GM19463 (cell line): ENCODE measurements around the gene SNX25.
"Not testable (repeated sequence)": the region's sequence is repeated elsewhere in the genome, so short reads cannot be mapped to it uniquely, and the experiment has no call there.

Experiments used
- ATAC-seq: cut with Tn5 transposase; IDR thresholded peaks from one replicate; pipeline ENCODE4 v1.9.1; 2021; ENCODE audit warnings: mild to moderate bottlenecking, moderate library complexity; ENCODE audit not compliant: unreplicated experiment

The SNX25 gene

DNA sequence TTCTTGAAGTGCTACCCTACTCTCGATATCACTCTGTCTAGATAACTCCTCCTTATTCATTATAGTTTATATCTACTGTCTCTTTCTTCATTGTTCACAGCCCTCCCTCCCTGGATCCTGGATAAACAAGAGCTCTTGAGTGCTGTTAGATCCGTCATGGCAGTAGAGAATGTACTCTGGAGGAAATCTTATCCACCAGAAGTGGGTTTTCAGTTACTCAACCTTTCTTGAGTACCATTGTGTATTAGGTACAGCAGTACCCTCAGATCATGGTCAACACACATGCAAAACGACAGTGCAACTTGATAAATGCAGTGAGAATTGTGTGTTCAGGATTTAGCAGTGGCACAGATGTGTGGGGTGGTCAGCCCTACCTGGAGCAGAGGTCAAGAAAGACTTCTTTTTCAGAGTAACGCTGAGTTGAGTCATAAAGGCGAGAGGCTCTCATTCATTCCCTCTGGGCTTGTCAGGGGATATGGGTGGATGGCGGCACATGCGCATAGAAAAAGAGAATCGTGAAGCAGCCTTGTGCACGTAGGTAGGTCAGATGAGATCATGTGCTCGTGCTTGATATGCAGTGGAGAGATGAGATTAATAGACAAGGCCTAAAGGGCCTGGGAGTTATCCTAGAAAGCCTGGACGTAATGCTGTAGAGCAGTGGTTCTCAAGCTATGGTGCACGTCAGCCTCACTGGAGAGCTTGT is 89.5 kb downstream of the SNX25 start:
- ATAC-seq: no peak

DNA sequence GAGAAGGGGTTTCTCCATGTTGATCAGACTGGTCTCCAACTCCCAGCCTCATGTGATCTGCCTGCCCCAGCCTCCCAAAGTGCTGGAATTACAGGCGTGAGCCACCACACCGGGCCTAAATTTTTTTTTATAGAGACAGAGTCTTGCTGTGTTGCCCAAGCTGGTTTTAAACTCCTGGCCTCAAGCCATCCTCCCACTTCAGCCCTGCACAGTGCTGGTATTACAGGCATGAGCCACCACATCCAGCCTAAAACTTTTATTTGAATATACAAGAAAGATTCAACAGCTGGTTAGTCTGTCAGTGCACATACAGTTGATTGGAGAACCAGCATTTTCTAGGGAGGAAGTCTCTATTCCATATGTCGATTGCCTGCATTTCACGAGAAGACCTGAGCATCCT is 95.1 kb downstream of the SNX25 start:
- no peak for ATAC-seq

DNA sequence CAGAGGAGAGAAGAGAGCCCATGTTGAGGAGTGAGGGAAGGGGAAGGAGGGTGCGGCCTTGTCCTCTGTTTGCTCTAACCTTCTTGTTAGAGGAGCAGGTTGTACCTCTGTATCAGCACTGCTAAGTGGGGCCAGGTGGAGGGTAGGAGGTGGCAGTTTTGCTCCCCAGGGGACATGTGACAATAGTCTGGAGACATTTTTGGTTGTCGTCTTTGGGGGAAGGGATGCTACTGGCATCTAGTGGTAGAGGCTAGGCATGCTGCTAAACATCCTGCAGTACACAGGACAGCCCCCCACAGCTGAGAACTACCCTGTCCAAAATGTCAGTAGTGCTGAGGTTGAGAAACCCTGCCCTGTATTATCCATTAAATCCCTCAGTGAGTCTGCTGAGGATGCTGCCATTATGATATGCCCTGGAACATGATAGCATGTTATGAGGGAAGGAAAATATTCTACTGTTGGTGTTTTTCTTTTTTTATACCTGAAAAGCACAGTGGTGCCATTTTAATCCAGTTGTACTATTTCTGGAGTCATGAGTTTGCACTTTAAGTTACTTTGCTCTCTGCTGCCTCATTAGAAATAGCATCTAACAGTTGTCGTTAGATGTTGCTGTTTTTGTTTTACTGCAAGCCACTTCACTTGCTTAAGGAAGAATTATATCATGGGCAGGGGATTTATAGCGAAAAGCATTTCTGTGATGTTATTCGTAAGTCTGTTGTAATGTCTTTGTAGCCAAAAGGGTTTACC is 95.7 kb downstream of the SNX25 start:
- ATAC-seq: peak; percentile 46

DNA sequence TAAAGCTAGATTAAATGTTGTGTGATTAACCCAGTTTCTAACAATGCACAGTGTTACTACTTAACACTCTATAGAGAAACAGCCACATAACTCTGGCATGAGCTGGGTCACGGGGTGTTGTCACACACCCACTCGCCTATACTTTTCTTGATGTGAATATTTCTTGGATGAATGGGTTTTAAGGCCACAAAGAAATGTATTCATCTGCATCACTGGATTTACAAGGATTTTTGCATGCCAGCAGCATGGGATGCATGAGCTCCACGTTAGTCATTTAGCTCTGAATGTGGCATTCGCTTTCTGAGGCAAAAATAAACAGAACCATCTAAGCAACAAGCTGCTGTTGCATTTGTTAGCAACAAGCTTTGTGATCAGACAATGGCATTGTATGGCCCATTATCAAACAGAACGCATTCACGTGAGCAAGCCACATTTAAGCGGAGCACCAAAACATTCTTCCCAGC is 96.6 kb downstream of the SNX25 start:
- ATAC-seq: no peak

DNA sequence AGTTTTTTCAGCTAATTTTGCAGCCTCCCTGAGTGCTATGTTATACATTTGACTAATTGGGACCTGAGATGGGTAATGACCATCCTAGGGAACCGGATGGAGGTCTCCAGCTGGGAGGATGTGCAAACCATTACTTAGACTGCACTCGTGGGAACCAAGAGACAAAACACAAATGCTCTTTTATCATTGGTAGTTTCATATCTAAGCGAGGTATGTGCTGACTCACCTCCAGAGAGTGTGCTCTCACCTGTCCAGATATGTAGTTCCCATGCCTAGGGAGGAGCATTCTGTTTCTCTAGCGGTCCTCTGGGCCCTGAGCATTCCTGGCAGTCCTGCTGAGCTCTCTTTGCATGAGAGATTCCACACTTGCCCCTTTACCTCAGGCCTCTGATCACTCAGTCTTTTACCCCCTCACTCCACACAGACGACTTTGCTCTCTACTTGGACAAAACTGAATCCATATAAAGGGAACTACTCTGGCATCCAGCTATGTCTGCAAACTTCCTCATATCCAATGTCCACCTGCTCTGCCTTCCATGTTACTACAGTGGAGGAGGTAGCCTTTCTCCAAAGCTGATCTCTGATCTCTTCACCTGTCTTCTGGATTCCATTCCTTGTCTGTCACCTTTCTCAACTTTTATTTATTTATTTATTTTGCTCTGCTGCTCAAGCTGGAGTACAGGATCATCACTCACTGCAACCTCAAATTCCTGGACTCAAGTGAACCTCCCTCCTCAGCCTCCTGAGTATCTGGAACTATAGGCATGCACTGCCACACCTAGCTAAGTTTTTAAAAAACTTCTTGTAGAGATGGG is 97.9 kb downstream of the SNX25 start:
- ATAC-seq: peak; percentile 70

DNA sequence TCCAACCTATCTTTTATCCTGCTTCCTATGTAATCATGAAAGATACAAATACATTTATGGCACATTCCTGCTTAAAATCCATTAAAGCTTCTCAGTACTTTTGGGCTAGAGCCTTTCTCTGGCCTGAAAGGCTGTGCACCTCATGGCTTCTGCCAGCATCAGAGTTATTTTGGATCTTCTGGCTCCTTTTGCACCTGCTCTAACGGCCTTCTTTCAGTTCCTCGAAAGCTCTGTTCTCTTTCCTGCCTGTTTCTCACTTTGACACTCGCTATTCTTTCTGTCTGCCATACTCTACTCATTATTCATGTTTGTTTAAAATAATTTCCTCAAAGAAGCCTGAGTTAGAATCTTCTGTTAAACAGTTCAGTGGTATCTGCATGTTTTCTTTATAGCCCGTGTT is 100.4 kb downstream of the SNX25 start:
- ATAC-seq: peak; percentile 41

DNA sequence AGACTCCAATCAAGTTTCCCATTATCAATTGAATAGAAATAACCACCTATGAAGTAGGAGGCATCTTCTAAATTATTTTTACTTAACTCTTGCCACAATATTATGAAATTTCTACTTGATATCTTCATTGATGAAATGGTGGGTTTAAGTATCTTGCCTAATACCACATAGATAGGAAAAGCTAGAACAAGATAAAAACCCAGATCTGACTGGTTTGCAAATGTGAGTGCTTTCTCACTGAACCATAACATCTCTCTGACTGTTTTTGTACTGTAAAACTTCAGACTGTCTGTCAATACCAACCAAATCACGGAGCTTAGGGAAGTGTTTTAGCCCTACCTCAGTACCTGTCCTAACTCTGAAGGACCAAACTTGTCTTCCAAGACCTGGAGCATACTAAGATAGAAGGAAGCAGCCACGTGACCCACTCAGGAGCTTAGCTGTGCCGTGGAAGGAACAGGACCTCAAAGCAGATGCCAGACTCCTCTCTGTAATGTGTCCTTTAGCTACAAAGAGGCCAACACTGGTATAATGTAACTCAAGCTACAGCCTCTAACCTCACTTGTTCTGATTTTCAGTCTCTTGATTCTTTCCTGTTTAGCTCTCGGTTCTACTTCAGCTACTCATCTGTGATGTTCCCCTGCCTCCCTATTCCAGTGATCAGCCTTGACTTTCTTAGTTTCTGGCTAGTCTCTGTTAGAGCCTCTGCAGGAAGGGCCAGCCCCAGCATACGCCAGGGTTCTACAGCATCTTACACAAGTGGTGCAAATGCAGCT is 101.9 kb downstream of the SNX25 start:
- peak; percentile 15 for ATAC-seq

DNA sequence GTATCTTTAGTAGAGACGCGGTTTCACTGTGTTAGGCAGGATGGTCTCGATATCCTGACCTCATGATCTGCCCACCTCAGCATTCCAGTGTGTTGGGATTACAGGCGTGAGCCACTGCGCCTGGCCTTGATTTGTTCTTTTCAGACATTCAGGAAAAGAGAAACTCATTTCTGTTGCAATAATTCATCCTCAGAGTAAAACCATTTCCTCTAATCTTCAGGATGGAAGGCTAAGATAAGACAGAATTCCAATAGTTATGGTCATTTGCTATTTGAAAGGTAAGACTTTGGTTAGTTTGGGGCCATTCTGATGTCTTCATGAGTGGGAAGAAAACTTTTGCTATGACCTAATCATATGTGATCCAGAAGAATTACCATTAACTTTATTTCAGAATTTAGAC is 103.3 kb downstream of the SNX25 start:
- ATAC-seq: no peak

DNA sequence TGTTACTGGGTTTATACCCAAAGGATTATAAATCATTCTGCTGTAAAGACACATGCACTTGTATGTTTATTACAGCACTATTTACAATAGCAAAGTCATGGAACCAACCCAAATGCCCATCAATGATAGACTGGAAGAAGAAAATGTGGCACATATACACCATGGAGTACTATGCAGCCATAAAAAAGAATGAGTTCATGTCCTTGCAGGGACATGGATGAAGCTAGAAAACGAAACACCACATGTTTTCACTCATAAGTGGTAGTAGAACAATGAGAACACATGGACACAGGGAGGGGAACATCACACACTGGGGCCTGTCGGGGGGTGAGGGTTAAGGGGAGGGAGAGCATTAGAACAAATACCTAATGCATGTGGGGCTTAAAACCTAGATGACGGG is 108.1 kb downstream of the SNX25 start:
- not testable (repeated sequence) for ATAC-seq

DNA sequence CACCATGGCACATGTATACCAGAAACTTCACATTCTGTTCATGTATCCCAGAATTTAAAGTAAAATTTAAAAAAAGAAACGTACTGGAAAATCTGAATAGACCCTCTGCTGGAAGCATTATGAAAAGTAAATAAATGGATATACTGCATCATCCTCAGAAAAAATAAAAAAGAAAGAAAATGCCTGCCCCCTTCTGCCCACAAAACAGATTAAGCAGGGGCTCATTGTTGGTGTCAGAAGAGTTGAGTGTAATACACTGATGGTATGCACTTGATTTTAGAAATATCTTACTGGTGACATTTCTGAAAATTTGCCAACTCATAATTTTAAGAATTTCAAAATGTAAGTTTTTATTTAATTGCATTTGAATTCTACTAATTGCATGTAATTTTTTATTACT is 108.5 kb downstream of the SNX25 start:
- no peak for ATAC-seq

DNA sequence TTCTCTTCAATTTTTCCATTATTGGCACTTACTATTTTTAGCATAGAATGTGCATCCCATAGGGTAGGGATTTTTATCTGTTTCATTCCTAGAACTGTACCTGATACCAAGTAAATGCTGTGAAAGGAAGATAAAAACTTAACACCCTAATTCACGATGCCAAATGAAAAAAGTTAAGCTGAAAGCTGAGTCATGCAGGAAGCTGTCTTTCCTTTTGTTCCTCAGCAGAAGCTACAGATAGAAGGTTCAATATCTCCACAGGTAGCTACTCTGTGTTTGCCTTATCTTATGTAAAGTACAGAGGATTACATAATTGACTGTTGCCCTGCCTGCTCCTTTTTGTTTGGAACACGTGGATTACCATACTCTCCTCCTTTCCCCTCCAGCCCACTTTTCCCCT is 109.3 kb downstream of the SNX25 start:
- no peak for ATAC-seq

DNA sequence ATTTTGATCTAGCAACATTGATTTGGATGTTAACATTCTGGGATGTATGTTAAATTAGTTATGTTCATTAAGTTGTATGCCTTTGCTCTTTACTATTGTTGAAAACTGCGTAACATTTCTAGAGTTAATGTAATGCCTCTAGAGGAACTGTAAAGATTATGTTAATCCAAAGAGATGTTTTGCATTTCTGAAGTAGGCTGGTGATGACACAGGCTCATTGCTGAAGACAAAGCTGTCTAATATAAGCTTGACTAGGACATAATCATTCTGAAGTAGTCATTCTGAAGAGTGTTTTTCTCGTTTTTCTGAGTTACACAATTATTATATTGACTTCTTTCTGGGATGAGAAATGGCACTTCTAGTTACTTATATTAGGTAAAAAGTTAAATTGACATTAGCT is 113.4 kb downstream of the SNX25 start:
- no peak for ATAC-seq

DNA sequence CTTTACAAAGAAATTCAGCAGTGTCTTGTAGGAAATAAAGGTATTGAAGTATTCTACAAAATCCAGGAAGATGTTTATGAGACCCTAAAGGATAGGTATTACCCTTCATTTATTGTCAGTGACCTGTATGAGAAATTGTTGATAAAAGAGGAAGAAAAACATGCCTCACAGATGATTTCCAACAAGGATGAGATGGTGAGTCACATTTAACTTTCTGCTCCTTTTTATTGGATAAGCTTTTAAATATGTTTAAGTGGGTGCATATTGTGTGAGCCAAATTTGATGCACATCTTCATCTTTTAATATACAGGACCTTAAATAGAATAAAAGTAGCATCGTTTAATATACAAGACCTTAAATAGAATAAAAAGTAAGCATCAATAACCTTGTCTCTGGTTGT is 114.2 kb downstream of the SNX25 start:
- ATAC-seq: no peak

DNA sequence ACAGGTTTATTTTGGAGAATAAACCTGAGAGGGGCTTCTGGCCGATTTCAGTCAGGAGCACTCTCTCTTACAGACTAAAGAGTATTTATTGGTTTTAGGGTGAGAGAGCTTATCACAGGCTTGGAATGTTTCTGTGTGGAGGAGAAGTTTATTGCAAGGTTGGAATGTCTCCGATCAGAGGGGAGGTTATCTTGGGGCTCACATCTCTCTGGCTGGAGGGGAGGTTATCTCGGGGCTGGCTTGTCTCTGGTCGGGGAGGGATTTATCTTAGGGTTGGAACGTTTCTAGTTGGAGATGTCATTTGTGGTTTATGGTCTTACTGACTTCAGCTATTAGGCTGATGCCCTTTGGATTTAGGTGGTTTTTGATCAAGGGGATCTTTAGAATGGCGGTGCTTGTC is 115.0 kb downstream of the SNX25 start:
- ATAC-seq: not testable (repeated sequence)

DNA sequence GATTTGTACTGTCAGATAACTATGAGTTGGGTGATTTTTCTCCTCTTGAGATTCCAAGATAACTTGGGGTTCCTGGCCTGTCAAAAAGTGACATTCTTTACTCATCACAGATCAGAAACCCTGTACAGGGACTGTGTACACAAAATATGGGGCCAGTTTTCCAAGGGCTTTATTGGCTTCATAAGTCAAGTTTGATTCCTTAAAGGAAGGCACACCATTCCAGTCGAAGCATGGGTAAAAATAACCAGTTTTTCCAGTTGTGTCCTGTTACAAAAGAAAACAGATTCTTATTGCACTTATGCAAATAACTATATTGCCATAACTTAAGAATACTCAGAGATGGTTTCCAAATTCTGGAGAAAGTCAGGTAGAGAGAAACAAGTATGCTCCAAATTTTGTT is 116.3 kb downstream of the SNX25 start:
- not testable (repeated sequence) for ATAC-seq

DNA sequence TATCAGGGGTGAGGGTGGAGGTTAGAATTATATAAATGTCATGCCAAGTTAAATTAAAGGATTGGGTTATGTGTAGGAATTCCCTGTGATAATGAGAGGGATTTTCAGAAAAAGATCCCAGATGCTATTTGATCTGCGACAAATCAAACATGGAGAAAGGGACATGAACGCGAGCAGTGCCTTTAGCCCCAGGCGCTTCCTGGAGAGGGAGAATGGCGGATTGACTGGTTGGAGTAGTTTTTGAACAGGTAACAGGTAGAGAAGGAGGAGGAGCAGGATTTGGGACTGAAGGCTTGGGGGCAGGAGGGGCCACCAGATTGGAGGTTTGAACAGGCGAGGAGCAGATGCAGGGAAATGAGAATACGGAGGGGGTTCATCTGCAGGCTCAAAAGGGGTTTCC is 119.2 kb downstream of the SNX25 start:
- no peak for ATAC-seq

DNA sequence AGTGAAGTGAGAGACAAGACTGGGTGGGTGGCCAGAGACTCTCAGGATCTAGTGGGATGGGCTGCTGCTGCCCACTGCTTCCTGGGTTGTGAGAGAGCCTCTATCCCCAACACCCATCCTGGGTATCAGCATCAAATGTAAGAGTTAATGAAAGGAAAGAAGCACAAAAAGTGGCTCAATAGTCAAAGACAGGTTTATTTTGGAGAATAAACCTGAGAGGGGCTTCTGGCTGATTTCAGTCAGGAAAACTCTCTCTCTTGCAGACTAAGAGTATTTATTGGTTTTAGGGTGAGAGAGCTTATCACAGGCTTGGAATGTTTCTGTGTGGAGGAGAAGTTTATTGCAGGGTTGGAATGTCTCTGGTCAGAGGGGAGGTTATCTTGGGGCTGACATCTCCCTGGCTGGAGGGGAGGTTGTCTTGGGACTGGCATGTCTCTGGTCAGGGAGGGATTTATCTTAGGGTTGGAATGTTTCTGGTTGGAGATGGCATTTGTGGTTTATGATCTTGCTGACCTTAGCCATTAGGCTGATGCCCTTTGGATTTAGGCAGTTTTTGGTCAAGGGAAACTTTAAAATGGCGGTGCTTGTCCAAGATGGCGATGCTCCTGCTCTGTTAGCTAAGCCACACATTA is 120.6 kb downstream of the SNX25 start:
- not testable (repeated sequence) for ATAC-seq

DNA sequence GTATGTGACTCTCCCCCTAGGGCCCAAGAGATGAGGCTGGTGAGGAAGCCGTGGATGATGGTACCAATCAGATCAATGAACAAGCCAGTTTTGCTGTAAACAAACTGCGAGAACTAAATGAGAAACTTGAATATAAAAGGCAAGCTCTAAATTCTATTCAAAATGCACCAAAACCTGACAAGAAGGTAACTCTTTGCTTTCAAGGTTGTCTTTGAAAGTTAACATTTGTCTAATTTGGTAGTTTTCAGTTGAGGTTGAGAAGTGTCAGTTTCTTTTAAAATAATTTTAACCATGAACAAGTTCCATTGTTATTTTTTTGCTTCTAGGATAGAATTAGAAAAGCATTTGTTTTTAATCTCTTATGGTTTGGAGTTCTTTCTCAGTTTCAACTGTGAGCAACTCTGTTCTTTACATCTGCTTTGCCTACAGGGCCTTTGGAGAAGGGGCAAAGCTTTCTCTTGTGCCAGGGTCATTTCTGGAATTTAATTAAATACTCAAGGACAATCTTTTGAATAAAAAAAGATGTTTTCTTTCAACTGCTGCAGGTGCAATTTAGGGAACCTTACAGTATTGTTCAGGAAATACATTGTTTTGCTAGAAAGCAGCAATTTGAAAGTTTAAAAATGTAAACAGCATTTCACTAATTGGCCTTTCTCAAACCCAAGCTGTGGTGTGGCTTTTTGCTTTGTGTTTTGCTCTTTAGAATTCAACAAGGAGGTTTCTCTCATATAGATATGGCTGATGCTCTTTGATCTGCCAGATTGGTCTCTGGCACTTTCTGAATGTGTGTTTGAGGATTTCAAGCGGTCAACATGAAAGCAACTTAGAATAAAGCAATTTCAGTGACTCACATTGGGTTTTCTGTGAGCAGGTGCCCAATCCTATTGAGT is 123.4 kb downstream of the SNX25 start:
- ATAC-seq: peak; percentile 86

DNA sequence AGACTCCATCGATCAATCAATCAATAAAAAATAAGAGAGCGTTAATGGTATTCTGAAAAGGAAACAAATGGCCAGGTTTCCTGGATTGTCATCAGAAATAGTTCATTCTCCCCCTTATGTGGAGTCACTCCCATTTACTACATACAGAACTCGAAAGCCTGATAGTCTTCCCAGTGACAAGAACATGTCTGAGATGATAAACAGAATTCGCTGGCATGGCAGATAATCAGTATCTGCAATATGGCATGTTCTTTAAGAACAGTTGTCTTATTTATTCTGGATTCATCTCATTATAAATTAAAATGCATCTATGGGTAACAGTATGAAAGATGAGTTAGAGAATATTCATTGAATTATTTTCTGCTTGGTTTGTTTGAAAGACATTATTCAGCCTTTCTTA is 124.9 kb downstream of the SNX25 start:
- ATAC-seq: no peak
